Ovary (tissue), 10 donors: ENCODE results near the gene TRIM50. TPM values are rescaled to one million over a fixed set of nuclear protein-coding genes. Genes with fewer than 3 reads are reported as not detected.
"Not testable (repeated sequence)": the region's sequence is repeated elsewhere in the genome, so short reads cannot be mapped to it uniquely, and the experiment has no call there.

ENCODE experiments used
- DNase-seq, 5 donors: peaks; one replicate each; pipeline ENCODE4 v3.0.0-alpha.2; 2019 to 2020
- H3K27ac ChIP-seq, 2 donors: fragments of 200-600 bp; one replicate each; pipeline versions ENCODE4 v1.5.1 to v1.8.0; 2019 to 2022
- H3K27me3 ChIP-seq: fragments of 200-600 bp; one replicate; pipeline ENCODE4 v1.8.0; 2022
- H3K36me3 ChIP-seq: fragments of 200-600 bp; sonication (generic); one replicate; pipeline ENCODE4 v1.5.1; 2019
- H3K4me1 ChIP-seq: one replicate; pipeline ENCODE4 v1.8.1; 2013; ENCODE audit warnings: mild to moderate bottlenecking, moderate library complexity; ENCODE audit not compliant: insufficient read depth
- H3K4me3 ChIP-seq: fragments of 200-600 bp; sonication (generic); one replicate; pipeline ENCODE4 v1.5.1; 2017
- H3K9me3 ChIP-seq, 2 donors: fragments of 200-600 bp in 1 of 2; sonication (generic) in 1 of 2; one replicate each; pipeline versions ENCODE4 v1.5.1 to v1.8.1; 2013 to 2019; ENCODE audit warnings: mild to moderate bottlenecking in 1 of 2, moderate library complexity in 1 of 2
- EP300 ChIP-seq: sonication (generic); formaldehyde crosslinking; IDR thresholded peaks from one replicate; pipeline ENCODE4 v1.6.1; 2017; ENCODE audit warnings: antibody characterized with exemption
- POLR2A ChIP-seq: fragments of 450-650 bp; IDR thresholded peaks from one replicate; pipeline ENCODE4 v1.6.1; 2017; ENCODE audit warnings: antibody characterized with exemption, mild to moderate bottlenecking, moderate library complexity
- WGBS, 3 donors: extraction: QIAGEN DNeasy Blood & Tissue Kit in 1 of 3; methylation state at CpG; one replicate each; pipeline versions ENCODE4 v1.1.5 to v1.1.7; 2013 to 2017; 5-methylcytosine and 5-hydroxymethylcytosine counted together
- intact Hi-C, 4 donors: fragments of 100-400 bp; cut with DNase I; formaldehyde crosslinking; loops; one replicate each; pipeline versions ENCODE4 v1.11.0 to v1.15.1; 2022 to 2023
- long read RNA-seq, 3 donors: library from polyadenylated mRNA in 2 of 3; unstranded in 2 of 3; transcript quantifications; one replicate each; pipeline ENCODE4 v2.0.0 and lab custom pipeline, GENCODE V29; 2021 to 2026
- polyA plus RNA-seq, 2 donors: library from polyadenylated mRNA; stranded (reverse); fragments of 200-250 nt in 1 of 2; fragments of 350-450 nt in 1 of 2; fragmentation: Illumina TruSeq in 1 of 2; extraction: RNeasy Lipid Tissue Mini Kit (QIAGEN cat#74804) in 1 of 2; gene quantifications; one replicate each; pipeline ENCODE4 v1.2.3, GENCODE V29; 2013 to 2014
- total RNA-seq, 7 donors: library from RNA; depleted of rRNA in 2 of 7; stranded (reverse); fragments of >200 nt in 2 of 7; fragmentation: NEBNext Ultra II Directional in 3 of 7; extraction: Animal tissue kit (Norgen Biotek cat#: 25700) in 3 of 7; gene quantifications; one replicate each; pipeline versions ENCODE4 v1.1.0 to v1.2.4, GENCODE V29; 2016 to 2023
- TF ChIP-seq, protein P1 (sequence below), 3 donors: fragments of 450-650 bp in 2 of 3; fragments of 200-600 bp in 1 of 3; IDR thresholded peaks; one replicate each; pipeline versions ENCODE4 v1.5.1 to v1.8.0; 2016 to 2022; ENCODE audit warnings: antibody characterized with exemption in 3 of 3, mild to moderate bottlenecking in 1 of 3
- donor health status: DM: no; HTN: no; CAD: no; lungs with moderate emphysema.
- donor health status: DM: no; HTN: no; CAD: no.
- donor health status: Bipolar disorder and iron deficiency.
- donor health status: DM: yes; HTN: yes; CAD: no.
- donor health status: DM: no; HTN: no; CAD: no.
- donor health status: DM: yes; HTN: yes; CAD: no.

TRIM50 gene
- total RNA-seq (under 1 TPM in 4 of 7 donors, not detected in 3; 0.24 to 0.34 (median 0.26) TPM), polyA plus RNA-seq (under 1 TPM; 0.08 to 0.24 TPM)
- long read RNA-seq, donor 1 = 0 reads
- long read RNA-seq, donor 2, partial matches to known transcripts = 0 of 2 reads
- long read RNA-seq, donor 2, other reads (novel, unspliced or antisense) = 0 of 2 reads
- long read RNA-seq, donor 3 = 0 reads

DNA sequence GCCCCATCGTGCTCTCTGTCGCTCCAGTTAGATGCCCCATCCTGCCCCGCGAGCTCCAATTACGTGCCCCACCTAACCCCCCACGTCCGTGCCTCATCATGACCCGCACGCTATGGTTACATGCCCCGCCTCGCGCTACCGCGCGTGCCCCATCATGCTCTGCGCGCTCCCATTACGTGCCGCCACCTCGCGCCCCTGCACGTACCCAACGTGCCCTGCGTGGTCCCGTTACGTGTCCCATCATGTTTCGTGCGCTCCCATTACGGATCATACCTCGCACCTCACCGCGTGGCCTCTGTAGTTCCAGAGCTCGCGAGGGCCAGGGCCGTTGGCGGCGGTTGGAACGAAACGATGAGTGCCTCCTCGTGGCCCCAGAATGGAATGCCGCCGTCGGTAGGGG lies at the start of gene TRIM50, which contains the start of gene FKBP6:
Gene TRIM50, minus strand, starts transcription at position 161 of the 400 bp plus-strand sequence. CDS start 3,295 bp downstream, outside the sequence.
Gene FKBP6, plus strand, starts transcription at position 240 of the 400 bp plus-strand sequence. CDS start 268 bp downstream, outside the sequence.
- 90 to 93% (median 92%) methylated on average over 42 to 43 of the region's 43 CpGs for WGBS, 3 donors
- H3K9me3 ChIP-seq, H3K27ac ChIP-seq, DNase-seq, intact Hi-C loops, H3K27me3 ChIP-seq, H3K4me3 ChIP-seq, H3K36me3 ChIP-seq, H3K4me1 ChIP-seq: not testable (repeated sequence)

DNA sequence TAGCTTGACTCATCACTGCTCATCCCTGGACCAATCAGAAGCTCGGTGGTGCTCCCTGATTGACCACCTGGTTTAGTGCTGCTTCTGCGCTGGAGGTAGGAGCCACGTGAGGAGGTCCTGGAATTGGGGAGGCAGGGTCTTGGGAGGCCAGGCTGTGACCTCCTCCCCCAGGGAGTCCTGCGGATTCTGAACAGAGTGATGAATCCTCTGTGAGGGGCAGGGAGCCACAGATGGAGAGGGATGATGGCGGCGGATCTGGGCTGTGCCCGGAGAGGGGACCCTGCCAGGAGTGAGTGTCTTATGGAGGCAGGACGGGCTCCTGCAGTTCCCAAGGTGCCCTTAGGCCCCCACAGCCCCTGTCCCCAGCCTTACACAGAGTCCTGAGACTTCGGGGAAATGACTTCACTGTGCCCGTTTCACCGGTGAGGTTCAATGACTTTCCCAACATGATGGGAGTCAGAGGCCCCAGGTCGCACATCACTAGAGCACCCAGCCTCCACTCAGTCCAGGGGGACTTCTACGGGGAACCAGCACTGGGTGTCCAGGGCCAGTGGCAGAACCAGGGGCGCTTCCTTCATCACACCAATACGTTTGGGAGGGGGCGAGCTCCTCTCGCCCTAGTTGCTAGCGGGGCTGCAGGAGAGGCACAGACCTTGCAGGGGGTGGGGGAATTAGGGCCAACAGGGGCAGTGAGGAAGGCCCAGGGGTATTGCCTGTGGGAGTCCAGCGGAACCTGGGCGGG lies 49.0 kb upstream of the TRIM50 start:
- no peaks in the 10 kb centered on the region for H3K36me3 ChIP-seq
- intact Hi-C loops = no loop called here
- no peaks in the 10 kb centered on the region for H3K4me1 ChIP-seq
- no peak overlapping the region for H3K4me3 ChIP-seq
- DNase-seq = no peak
- H3K27ac ChIP-seq = no peak overlapping the region
- TF ChIP-seq POLR2A (no peak), EP300 (no peak)
- TF ChIP-seq, protein P1, sequence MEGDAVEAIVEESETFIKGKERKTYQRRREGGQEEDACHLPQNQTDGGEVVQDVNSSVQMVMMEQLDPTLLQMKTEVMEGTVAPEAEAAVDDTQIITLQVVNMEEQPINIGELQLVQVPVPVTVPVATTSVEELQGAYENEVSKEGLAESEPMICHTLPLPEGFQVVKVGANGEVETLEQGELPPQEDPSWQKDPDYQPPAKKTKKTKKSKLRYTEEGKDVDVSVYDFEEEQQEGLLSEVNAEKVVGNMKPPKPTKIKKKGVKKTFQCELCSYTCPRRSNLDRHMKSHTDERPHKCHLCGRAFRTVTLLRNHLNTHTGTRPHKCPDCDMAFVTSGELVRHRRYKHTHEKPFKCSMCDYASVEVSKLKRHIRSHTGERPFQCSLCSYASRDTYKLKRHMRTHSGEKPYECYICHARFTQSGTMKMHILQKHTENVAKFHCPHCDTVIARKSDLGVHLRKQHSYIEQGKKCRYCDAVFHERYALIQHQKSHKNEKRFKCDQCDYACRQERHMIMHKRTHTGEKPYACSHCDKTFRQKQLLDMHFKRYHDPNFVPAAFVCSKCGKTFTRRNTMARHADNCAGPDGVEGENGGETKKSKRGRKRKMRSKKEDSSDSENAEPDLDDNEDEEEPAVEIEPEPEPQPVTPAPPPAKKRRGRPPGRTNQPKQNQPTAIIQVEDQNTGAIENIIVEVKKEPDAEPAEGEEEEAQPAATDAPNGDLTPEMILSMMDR (IDR thresholded peaks at IDR 0.05) = no peak
- peaks cover 0 to 5% of the 10 kb centered on the region in 2 donors for H3K9me3 ChIP-seq
- no peaks in the 10 kb centered on the region for H3K27me3 ChIP-seq
- 82 to 87% (median 85%) methylated on average over 20 of the region's 20 CpGs for WGBS, 3 donors

DNA sequence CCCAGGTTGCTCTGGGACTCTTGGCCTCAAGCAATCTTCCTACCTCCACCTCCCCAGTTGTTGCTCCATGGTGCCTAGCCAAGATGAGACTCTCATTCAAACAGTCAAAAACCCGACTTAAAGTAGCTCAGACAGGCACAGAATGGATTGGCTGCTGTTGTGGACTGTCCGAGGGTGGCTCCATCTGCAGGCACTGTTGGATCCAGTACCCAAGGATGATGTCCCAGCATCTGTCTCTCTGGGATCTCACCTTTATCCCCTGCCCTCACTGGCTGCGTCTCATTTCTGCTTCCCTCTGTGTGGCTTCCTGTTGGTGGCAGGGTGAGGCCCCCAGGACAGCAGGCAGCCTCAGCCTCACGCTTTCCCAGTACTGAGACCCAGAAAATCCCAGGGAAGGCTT lies 48.4 kb upstream of the TRIM50 start:
- H3K4me1 ChIP-seq, H3K27me3 ChIP-seq, H3K4me3 ChIP-seq, H3K36me3 ChIP-seq, intact Hi-C loops, H3K27ac ChIP-seq, H3K9me3 ChIP-seq, DNase-seq: not testable (repeated sequence)
- WGBS, 3 donors = 85 to 86% (median 85%) methylated on average over 4 of the region's 4 CpGs

DNA sequence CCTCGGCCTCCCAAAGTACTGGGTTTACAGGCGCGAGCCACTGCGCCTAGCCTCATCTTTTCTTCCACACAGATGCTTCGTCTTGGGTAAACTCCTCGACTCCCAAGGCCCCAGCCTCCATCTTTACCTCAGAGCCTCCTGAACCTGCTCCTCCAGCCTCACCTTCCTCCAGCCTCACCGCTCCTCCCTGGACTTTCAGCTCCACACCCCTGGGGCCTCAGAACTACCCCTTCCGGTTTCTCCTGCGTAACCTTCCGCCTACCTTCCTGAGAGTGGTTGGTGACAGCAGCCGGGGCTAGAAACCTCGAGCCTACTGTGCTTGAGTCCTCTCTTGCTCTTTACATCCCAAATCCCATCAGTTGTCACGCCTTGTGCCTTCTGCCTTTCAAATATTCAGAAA lies 45.9 kb upstream of the TRIM50 start:
- 86 to 91% (median 87%) methylated on average over 13 of the region's 13 CpGs for WGBS, 3 donors
- no peaks in the 10 kb centered on the region for H3K36me3 ChIP-seq
- TF ChIP-seq POLR2A (no peak), EP300 (no peak)
- TF ChIP-seq, protein P1 (IDR thresholded peaks at IDR 0.05) = no peak
- peaks cover 0 to 5% of the 10 kb centered on the region in 2 donors for H3K9me3 ChIP-seq
- H3K4me3 ChIP-seq = no peak overlapping the region
- H3K27me3 ChIP-seq = no peaks in the 10 kb centered on the region
- no peaks in the 10 kb centered on the region for H3K4me1 ChIP-seq
- no peak for DNase-seq
- H3K27ac ChIP-seq = no peak overlapping the region
- intact Hi-C loops = no loop called here

DNA sequence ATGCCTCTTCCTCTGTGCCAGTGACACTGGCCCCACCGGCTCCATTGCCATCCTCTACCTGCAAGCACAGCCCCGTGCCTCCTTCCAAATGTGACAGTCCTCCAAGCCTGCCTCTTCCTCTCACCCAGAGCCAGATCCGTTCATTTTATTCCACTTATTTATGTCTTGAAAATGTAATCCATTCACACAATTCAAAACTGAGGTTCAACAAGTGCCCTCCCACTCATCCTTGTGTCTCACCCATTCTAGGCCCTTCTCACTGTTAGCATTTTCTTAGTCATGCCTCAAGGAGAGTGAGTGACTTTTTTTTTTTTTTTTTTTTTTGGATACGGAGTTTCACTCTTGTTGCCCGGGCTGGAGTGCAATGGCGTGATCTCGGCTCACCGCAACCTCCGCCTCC lies 41.7 kb upstream of the TRIM50 start:
- Histone ChIP-seq H3K27ac (no peak overlapping the region), H3K9me3 (no peaks in the 10 kb centered on the region), H3K4me3 (no peak overlapping the region), H3K36me3 (no peaks in the 10 kb centered on the region), H3K4me1 (no peaks in the 10 kb centered on the region), H3K27me3 (no peaks in the 10 kb centered on the region)
- WGBS, 3 donors = 84 to 87% (median 86%) methylated on average over 9 of the region's 9 CpGs
- intact Hi-C loops = no loop called here
- no peak for DNase-seq
- TF ChIP-seq, protein P1 (IDR thresholded peaks at IDR 0.05) = no peak
- TF ChIP-seq POLR2A (no peak), EP300 (no peak)
